ENCODE measurements around the gene SYK.

DNA sequence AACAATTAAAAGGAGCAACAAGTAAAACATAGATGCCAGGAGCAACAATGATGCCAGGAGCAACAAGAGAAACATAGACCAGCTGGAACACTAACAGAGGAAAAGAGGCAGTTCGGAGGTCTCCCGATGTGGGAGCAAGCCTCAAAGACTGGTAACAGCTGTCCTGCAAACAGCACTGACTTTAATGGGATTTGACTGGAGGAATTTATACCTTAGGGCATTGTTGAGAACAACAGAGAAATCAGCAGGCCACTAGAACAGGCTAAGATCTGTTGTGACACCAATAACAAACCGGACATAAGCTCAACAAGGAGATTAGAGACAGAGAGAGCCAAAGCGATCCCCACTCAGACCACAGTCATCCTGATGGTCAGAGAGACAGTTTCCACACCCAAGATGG, 11.8 kb upstream of the SYK start:
- TF ChIP-seq, protein P1, sequence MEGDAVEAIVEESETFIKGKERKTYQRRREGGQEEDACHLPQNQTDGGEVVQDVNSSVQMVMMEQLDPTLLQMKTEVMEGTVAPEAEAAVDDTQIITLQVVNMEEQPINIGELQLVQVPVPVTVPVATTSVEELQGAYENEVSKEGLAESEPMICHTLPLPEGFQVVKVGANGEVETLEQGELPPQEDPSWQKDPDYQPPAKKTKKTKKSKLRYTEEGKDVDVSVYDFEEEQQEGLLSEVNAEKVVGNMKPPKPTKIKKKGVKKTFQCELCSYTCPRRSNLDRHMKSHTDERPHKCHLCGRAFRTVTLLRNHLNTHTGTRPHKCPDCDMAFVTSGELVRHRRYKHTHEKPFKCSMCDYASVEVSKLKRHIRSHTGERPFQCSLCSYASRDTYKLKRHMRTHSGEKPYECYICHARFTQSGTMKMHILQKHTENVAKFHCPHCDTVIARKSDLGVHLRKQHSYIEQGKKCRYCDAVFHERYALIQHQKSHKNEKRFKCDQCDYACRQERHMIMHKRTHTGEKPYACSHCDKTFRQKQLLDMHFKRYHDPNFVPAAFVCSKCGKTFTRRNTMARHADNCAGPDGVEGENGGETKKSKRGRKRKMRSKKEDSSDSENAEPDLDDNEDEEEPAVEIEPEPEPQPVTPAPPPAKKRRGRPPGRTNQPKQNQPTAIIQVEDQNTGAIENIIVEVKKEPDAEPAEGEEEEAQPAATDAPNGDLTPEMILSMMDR (IDR thresholded peaks at IDR 0.05), result no peak
- no peak for TF ChIP-seq POLR2A (IDR thresholded peaks at IDR 0.05)
